ENCODE measurements around the gene MRPS17. TPM values are rescaled to one million over a fixed set of nuclear protein-coding genes. Genes with fewer than 3 reads are reported as not detected.

Gene MRPS17
- total RNA-seq, 6 donors from 2014 or later = 4.8 to 10.5 (median 8.7) TPM

DNA sequence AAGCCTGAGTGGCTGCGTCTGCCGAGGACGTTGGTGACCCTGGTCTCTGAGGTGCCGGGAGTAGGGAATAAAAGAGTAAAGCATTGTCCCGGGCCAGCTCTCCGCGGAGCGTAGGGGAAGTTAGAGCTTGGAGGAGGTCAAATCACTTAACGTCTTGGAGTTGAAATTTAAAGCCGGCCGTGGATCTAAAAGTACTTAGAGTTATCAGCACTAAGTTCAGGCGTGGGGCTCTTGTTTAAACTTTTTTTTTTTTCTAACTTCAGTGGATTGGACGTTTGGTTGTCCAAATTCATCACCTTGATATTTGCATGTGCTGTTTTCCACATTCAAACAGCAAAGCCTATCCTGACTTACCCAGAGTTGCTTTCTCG is 13.4 kb downstream of the MRPS17 start:
- no peak for ATAC-seq (ENCODE audit: low FRiP score in 2 of 2)
- Histone ChIP-seq H3K9me3 (no peaks in the 10 kb centered on the region), H3K27me3 (no peaks in the 10 kb centered on the region), H3K4me3 (peak overlapping the region; percentile 38 to 67 (median 62)), H3K4me1 (peaks cover 20 to 37% (median 21%) of the 10 kb centered on the region in 4 donors), H3K36me3 (peaks cover 0 to 18% (median 4%) of the 10 kb centered on the region in 4 donors), H3K27ac (peak overlapping the region; percentile 86 to 96 (median 95))
- no peak for DNase-seq
- 2% methylated on average over 12 to 14 of the region's 14 CpGs for WGBS, 2 donors
- TF ChIP-seq, protein P1, sequence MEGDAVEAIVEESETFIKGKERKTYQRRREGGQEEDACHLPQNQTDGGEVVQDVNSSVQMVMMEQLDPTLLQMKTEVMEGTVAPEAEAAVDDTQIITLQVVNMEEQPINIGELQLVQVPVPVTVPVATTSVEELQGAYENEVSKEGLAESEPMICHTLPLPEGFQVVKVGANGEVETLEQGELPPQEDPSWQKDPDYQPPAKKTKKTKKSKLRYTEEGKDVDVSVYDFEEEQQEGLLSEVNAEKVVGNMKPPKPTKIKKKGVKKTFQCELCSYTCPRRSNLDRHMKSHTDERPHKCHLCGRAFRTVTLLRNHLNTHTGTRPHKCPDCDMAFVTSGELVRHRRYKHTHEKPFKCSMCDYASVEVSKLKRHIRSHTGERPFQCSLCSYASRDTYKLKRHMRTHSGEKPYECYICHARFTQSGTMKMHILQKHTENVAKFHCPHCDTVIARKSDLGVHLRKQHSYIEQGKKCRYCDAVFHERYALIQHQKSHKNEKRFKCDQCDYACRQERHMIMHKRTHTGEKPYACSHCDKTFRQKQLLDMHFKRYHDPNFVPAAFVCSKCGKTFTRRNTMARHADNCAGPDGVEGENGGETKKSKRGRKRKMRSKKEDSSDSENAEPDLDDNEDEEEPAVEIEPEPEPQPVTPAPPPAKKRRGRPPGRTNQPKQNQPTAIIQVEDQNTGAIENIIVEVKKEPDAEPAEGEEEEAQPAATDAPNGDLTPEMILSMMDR (IDR thresholded peaks at IDR 0.05) = no peak
- TF ChIP-seq EP300 (IDR thresholded peaks at IDR 0.05) = no peak
- TF ChIP-seq POLR2AphosphoS5 (IDR thresholded peaks at IDR 0.05) = no peak
- peak in 1 of 4 donors; percentile 39 for TF ChIP-seq POLR2A (IDR thresholded peaks at IDR 0.05)

DNA sequence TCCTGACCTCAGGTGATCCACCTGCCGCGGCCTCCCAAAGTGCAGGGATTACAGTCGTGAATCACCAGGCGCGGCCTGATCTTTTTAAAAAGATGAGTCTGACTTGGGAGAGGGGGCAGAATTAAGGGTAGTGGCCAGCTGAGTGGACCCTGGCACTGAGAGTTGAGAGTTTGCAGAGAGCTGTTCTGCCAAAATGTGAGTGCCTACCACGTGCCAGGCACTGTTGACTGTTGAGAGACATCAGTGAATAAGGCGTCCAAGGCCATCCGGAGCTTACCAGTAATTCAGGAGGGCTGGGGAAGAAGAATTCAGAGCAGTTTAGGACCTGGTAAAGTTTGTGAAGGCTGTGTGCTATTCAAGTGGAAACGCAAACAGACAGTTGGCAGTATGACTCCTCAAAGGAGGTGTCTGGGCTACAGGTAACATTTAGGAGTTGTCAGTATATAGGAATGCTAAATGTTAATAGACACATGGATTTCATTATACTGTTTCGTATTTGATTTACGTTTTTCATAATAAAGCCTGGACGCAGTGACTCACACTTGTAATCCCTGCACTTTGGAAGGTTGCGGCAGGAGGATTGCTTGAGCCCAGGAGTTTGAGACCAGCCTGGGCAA is 14.2 kb downstream of the MRPS17 start:
- H3K36me3 ChIP-seq = peaks cover 0 to 18% (median 4%) of the 10 kb centered on the region in 4 donors
- peak overlapping the region; percentile 86 to 96 (median 95) for H3K27ac ChIP-seq
- TF ChIP-seq POLR2AphosphoS5 (IDR thresholded peaks at IDR 0.05) = no peak
- TF ChIP-seq POLR2A (IDR thresholded peaks at IDR 0.05) = no peak
- TF ChIP-seq EP300 (IDR thresholded peaks at IDR 0.05) = no peak
- TF ChIP-seq, protein P1 (IDR thresholded peaks at IDR 0.05) = no peak
- peak overlapping the region in 1 of 4 donors; percentile 67 for H3K4me3 ChIP-seq
- 72 to 82% methylated on average over 13 of the region's 13 CpGs for WGBS, 2 donors
- ATAC-seq (ENCODE audit: low FRiP score in 2 of 2) (no peak), DNase-seq (peak in 1 of 2 donors; percentile 30)
- H3K9me3 ChIP-seq = no peaks in the 10 kb centered on the region
- H3K4me1 ChIP-seq = peaks cover 20 to 42% (median 24%) of the 10 kb centered on the region in 4 donors
- no peaks in the 10 kb centered on the region for H3K27me3 ChIP-seq

DNA sequence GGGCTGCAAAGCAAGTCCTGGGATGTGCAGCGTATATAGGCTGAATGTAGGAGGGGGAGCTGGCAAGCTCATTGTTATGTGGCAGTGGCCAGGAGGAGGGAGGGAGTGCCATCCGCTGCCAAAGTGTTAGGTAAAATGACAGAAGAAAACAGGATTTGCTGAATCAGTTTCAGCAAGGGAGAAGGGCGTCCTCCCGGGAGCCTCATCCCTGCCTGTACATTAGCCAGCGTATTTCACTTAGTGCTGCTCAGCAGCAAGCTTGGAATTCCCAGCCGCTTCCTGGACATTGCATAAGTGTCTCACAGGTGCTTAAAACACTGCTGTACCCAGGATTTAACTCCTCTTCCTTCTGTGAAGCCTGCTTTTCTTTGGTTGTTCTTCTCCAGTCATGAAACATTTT is 15.2 kb downstream of the MRPS17 start:
- no peaks in the 10 kb centered on the region for H3K9me3 ChIP-seq
- no peak for DNase-seq
- no peaks in the 10 kb centered on the region for H3K27me3 ChIP-seq
- H3K27ac ChIP-seq = no peak overlapping the region
- H3K36me3 ChIP-seq = peaks cover 0 to 18% (median 4%) of the 10 kb centered on the region in 4 donors
- ATAC-seq (ENCODE audit: low FRiP score in 2 of 2) = no peak
- no peak for TF ChIP-seq EP300 (IDR thresholded peaks at IDR 0.05)
- TF ChIP-seq, protein P1 (IDR thresholded peaks at IDR 0.05) = no peak
- no peak for TF ChIP-seq POLR2A (IDR thresholded peaks at IDR 0.05)
- no peak for TF ChIP-seq POLR2AphosphoS5 (IDR thresholded peaks at IDR 0.05)
- WGBS, 2 donors = 78 to 88% methylated on average over 6 of the region's 6 CpGs
- H3K4me1 ChIP-seq = peaks cover 20 to 48% (median 26%) of the 10 kb centered on the region in 4 donors
- H3K4me3 ChIP-seq = no peak overlapping the region

GRCh38 chr7:55969391-55969790 is 17.7 kb downstream of the MRPS17 start:
- H3K36me3 ChIP-seq = peaks cover 0 to 18% (median 4%) of the 10 kb centered on the region in 4 donors
- H3K9me3 ChIP-seq = no peaks in the 10 kb centered on the region
- TF ChIP-seq EP300 (IDR thresholded peaks at IDR 0.05) (no peak), POLR2AphosphoS5 (IDR thresholded peaks at IDR 0.05) (no peak), POLR2A (IDR thresholded peaks at IDR 0.05) (no peak)
- TF ChIP-seq, protein P1 (IDR thresholded peaks at IDR 0.05) = no peak
- peaks cover 11 to 40% (median 18%) of the 10 kb centered on the region in 4 donors for H3K4me1 ChIP-seq
- no peak overlapping the region for H3K4me3 ChIP-seq
- WGBS, 2 donors = 93 to 95% methylated on average over 11 of the region's 11 CpGs
- H3K27ac ChIP-seq = no peak overlapping the region
- ATAC-seq (ENCODE audit: low FRiP score in 2 of 2) (no peak), DNase-seq (no peak)
- H3K27me3 ChIP-seq = no peaks in the 10 kb centered on the region

DNA sequence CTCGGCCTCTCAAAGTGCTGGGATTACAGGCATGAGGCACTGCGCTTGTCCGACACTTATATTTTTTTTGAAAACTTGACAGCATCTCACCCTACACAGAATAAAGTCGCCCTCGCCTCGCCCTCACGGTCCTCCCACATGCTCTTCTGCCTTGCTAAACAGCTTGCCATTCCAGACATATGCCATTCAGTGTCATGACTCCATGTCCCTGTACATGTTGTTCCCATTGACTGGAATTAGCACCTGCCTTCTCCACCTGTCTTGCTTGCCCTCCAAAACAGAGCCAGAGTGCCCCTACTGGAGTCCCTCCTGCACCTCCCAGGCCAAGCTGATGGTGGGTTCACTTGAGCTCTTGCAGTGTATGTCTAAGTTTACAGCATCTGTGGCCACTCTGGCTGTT is 18.9 kb downstream of the MRPS17 start:
- Histone ChIP-seq H3K27ac (no peak overlapping the region), H3K27me3 (no peaks in the 10 kb centered on the region), H3K9me3 (no peaks in the 10 kb centered on the region), H3K4me3 (no peak overlapping the region), H3K36me3 (peaks cover 0 to 18% (median 4%) of the 10 kb centered on the region in 4 donors), H3K4me1 (peaks cover 6 to 32% (median 14%) of the 10 kb centered on the region in 4 donors)
- TF ChIP-seq POLR2AphosphoS5 (IDR thresholded peaks at IDR 0.05) = no peak
- no peak for TF ChIP-seq EP300 (IDR thresholded peaks at IDR 0.05)
- TF ChIP-seq POLR2A (IDR thresholded peaks at IDR 0.05) = no peak
- TF ChIP-seq, protein P1 (IDR thresholded peaks at IDR 0.05) = no peak
- DNase-seq (no peak), ATAC-seq (ENCODE audit: low FRiP score in 2 of 2) (no peak)
- WGBS, 2 donors = 89 to 97% methylated on average over 7 of the region's 7 CpGs

Measured in upper lobe of left lung (tissue), 6 donors.